ENCODE measurements around the gene PPP4R1.

DNA sequence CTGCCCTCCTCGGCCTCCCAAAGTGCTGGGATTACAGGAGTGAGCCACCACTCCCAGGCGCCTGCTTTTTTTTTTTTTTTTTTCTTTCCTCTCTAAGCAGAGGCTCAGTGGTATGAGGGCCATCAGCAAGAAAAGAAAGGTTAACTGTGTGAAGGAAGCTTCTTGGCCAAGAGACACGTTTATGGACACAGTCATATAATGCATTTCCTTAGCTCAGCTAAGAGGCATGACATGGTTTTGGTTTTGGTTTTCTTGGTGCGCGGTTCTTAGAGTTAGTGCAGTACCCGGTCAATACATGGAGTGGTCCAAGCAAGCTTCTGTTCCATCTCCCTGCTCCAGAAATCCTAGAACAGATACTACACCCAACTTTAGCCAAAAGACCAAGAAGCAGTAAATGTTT lies 96.5 kb downstream of the PPP4R1 start:
- TF ChIP-seq, protein P1, sequence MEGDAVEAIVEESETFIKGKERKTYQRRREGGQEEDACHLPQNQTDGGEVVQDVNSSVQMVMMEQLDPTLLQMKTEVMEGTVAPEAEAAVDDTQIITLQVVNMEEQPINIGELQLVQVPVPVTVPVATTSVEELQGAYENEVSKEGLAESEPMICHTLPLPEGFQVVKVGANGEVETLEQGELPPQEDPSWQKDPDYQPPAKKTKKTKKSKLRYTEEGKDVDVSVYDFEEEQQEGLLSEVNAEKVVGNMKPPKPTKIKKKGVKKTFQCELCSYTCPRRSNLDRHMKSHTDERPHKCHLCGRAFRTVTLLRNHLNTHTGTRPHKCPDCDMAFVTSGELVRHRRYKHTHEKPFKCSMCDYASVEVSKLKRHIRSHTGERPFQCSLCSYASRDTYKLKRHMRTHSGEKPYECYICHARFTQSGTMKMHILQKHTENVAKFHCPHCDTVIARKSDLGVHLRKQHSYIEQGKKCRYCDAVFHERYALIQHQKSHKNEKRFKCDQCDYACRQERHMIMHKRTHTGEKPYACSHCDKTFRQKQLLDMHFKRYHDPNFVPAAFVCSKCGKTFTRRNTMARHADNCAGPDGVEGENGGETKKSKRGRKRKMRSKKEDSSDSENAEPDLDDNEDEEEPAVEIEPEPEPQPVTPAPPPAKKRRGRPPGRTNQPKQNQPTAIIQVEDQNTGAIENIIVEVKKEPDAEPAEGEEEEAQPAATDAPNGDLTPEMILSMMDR (IDR thresholded peaks at IDR 0.05; ENCODE audit: poor library complexity, severe bottlenecking), result no peak
- TF ChIP-seq POLR2AphosphoS5 (IDR thresholded peaks at IDR 0.05) (no peak), RAD21 (conservative IDR thresholded peaks at IDR 0.05) (no peak), EZH2 (IDR thresholded peaks at IDR 0.05; ENCODE audit: borderline replicate concordance, insufficient read depth, low read length, poor library complexity, severe bottlenecking) (no peak), SMC3 (conservative IDR thresholded peaks at IDR 0.05; ENCODE audit: poor library complexity) (no peak), EP300 (conservative IDR thresholded peaks at IDR 0.05; ENCODE audit: poor library complexity, severe bottlenecking) (no peak), TAF1 (IDR thresholded peaks at IDR 0.05; ENCODE audit: low read depth) (no peak)
- TF ChIP-seq, protein P2, sequence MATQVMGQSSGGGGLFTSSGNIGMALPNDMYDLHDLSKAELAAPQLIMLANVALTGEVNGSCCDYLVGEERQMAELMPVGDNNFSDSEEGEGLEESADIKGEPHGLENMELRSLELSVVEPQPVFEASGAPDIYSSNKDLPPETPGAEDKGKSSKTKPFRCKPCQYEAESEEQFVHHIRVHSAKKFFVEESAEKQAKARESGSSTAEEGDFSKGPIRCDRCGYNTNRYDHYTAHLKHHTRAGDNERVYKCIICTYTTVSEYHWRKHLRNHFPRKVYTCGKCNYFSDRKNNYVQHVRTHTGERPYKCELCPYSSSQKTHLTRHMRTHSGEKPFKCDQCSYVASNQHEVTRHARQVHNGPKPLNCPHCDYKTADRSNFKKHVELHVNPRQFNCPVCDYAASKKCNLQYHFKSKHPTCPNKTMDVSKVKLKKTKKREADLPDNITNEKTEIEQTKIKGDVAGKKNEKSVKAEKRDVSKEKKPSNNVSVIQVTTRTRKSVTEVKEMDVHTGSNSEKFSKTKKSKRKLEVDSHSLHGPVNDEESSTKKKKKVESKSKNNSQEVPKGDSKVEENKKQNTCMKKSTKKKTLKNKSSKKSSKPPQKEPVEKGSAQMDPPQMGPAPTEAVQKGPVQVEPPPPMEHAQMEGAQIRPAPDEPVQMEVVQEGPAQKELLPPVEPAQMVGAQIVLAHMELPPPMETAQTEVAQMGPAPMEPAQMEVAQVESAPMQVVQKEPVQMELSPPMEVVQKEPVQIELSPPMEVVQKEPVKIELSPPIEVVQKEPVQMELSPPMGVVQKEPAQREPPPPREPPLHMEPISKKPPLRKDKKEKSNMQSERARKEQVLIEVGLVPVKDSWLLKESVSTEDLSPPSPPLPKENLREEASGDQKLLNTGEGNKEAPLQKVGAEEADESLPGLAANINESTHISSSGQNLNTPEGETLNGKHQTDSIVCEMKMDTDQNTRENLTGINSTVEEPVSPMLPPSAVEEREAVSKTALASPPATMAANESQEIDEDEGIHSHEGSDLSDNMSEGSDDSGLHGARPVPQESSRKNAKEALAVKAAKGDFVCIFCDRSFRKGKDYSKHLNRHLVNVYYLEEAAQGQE (IDR thresholded peaks at IDR 0.05; ENCODE audit: borderline replicate concordance), result no peak

Data from neural cell (in vitro differentiated cells).